Ramos (cell line): Measurements from ENCODE around the gene CHL1.

ENCODE experiments used
- in situ Hi-C: fragments of 300-500 bp; cut with MboI; formaldehyde crosslinking; loops from one replicate; pipeline ENCODE4 v1.14.3; 2022; ENCODE audit warnings: low sequenced_read_pairs; ENCODE audit not compliant: unreplicated experiment

CHL1 gene

GRCh38 chr3:449711-450110 is 253.1 kb downstream of the CHL1 start:
- in situ Hi-C loops, result no loop called here

- in situ Hi-C loops, result no loop called here
These were observed 255.7 kb downstream of the CHL1 start for GRCh38 chr3:452221-452620.

GRCh38 chr3:453106-453505 is 256.5 kb downstream of the CHL1 start:
- in situ Hi-C loops, result no loop called here

- in situ Hi-C loops, result no loop called here
These were observed 258.4 kb downstream of the CHL1 start for GRCh38 chr3:454986-455385.

GRCh38 chr3:458124-458523 is 261.6 kb downstream of the CHL1 start:
- in situ Hi-C loops, result no loop called here

GRCh38 chr3:458653-459310 is 262.2 kb downstream of the CHL1 start:
- in situ Hi-C loops, result no loop called here
